Keratinocyte (primary cell): ENCODE data around the gene GRB10.
A peak's percentile ranks its signal among the peaks of the same experiment; 100 is the strongest.

Experiments used
- CTCF ChIP-seq, 3 experiments: IDR thresholded peaks in 1 of 3; conservative IDR thresholded peaks in 1 of 3; optimal IDR thresholded peaks in 1 of 3; 2 replicates in 2 of 3; 3 replicates in 1 of 3; pipeline versions ENCODE3 to v1.5.1; 2011; ENCODE audit warnings: low read length in 3 of 3, mild to moderate bottlenecking in 3 of 3, moderate library complexity in 2 of 3, control low read depth in 1 of 3, inconsistent platforms in 1 of 3; ENCODE audit not compliant: insufficient read depth in 2 of 3; ENCODE audit errors: extremely low read depth in 1 of 3
- EZH2 ChIP-seq: IDR thresholded peaks from one replicate; pipeline ENCODE4 v1.6.1; 2012; ENCODE audit warnings: inconsistent platforms, mild to moderate bottlenecking, low read length, moderate library complexity

GRCh38 chr7:50792342-50793119 lies 9.8 kb upstream of the GRB10 start:
- no peak for TF ChIP-seq CTCF (optimal IDR thresholded peaks at IDR 0.05 in 1 of 3, IDR thresholded peaks at IDR 0.05 in 1 of 3, conservative IDR thresholded peaks at IDR 0.05 in 1 of 3; ENCODE audit: extremely low read depth in 1 of 3, insufficient read depth in 2 of 3, low read length in 3 of 3)
- TF ChIP-seq EZH2: peak; percentile 45
